LHCN-M2 (cell line): ENCODE results near the gene TGM6. TPM values are rescaled to one million over a fixed set of nuclear protein-coding genes. Genes with fewer than 3 reads are reported as not detected.

Experiments used
- total RNA-seq: library from RNA; depleted of rRNA; stranded (reverse); fragments of >200 nt; gene quantifications from 2 replicates; pipeline ENCODE4 v1.2.3, GENCODE V29; 2014; rRNA removed

Gene TGM6
- total RNA-seq, 1 experiment from 2014 or later = not detected

Other genes starting within 250 kb of the TGM6 start
- not detected in 2 replicates for gene TGM3, start 84.9 kb upstream of the TGM6 start, total RNA-seq
- gene SNRPB, start 89.9 kb downstream of the TGM6 start, total RNA-seq = 462 and 534 TPM in 2 replicates
- 10.3 and 10.6 TPM in 2 replicates for gene ZNF343, start 128.0 kb downstream of the TGM6 start, total RNA-seq
- not detected in 2 replicates for gene TMC2, start 155.7 kb downstream of the TGM6 start, total RNA-seq